K562 (cell line): ENCODE measurements around the gene B2M. TPM values are rescaled to one million over a fixed set of nuclear protein-coding genes. Genes with fewer than 3 reads are reported as not detected.

Experiments
- BDP1 ChIP-seq: IDR thresholded peaks from 3 replicates; pipeline ENCODE4 v1.6.1; 2011; ENCODE audit not compliant: insufficient read length, insufficient read depth
- EP400 ChIP-seq: fragments of 450-650 bp; IDR thresholded peaks from 2 replicates; pipeline ENCODE4 v1.6.1; 2017; ENCODE audit warnings: antibody characterized with exemption, mild to moderate bottlenecking, moderate library complexity
- L3MBTL2 ChIP-seq: fragments of 450-650 bp; IDR thresholded peaks from 2 replicates; pipeline ENCODE4 v1.6.1; 2016; ENCODE audit warnings: mild to moderate bottlenecking, moderate library complexity
- LCOR ChIP-seq: sonication (generic); formaldehyde crosslinking; IDR thresholded peaks from 2 replicates; pipeline ENCODE4 v1.8.0; 2022; ENCODE audit warnings: mild to moderate bottlenecking, missing genetic modification reagents
- MEF2A ChIP-seq: IDR thresholded peaks from 2 replicates; pipeline ENCODE4 v1.6.1; 2011; ENCODE audit warnings: low read depth, mild to moderate bottlenecking, low read length, moderate library complexity; ENCODE audit not compliant: control insufficient read depth
- MYC ChIP-seq, 2 experiments: fragments of 250-450 bp in 1 of 2; sonication (Bioruptor Pico) in 1 of 2; IDR thresholded peaks; 2 replicates each; pipeline versions ENCODE4 v1.5.1 to v1.6.1; 2012 to 2021; ENCODE audit warnings: low read depth in 2 of 2, borderline replicate concordance in 1 of 2, improper control_type of control experiment in 1 of 2, low read length in 1 of 2, mild to moderate bottlenecking in 1 of 2, moderate library complexity in 1 of 2
- TRIM24 ChIP-seq, 2 experiments: fragments of 450-650 bp; IDR thresholded peaks; 2 replicates each; pipeline ENCODE4 v1.6.1; 2016
- ZFPM2 ChIP-seq: fragments of 250-450 bp; sonication (Bioruptor Pico); IDR thresholded peaks from 2 replicates; pipeline ENCODE4 v1.5.1; 2022; ENCODE audit warnings: mild to moderate bottlenecking
- ZNF263 ChIP-seq: sonication (generic); formaldehyde crosslinking; IDR thresholded peaks from 2 replicates; pipeline ENCODE4 v1.8.0; 2022; ENCODE audit warnings: mild to moderate bottlenecking, missing genetic modification reagents, borderline replicate concordance
- ZNF282 ChIP-seq: sonication (generic); formaldehyde crosslinking; IDR thresholded peaks from 2 replicates; pipeline ENCODE4 v1.8.1; 2023; ENCODE audit warnings: missing genetic modification reagents
- polyA plus RNA-seq, 8 experiments: library from polyadenylated mRNA; depleted of rRNA in 4 of 8; stranded (reverse) in 5 of 8; unstranded in 3 of 8; fragments of >200 nt; fragmentation: Nextera tagmentation in 2 of 8; fragmentation: Illumina TruSeq in 1 of 8; extraction: Ambion mirVana in 2 of 8; extraction: Trizol in 1 of 8; gene quantifications; 2 replicates each; pipeline versions ENCODE4 v1.2.1 to v1.2.3, GENCODE V29; 2011 to 2014; ENCODE audit warnings: inconsistent platforms in 1 of 8, missing spikeins in 1 of 8
- total RNA-seq, 7 experiments: library from RNA; depleted of rRNA in 6 of 7; stranded (reverse); fragments of >200 nt in 6 of 7; fragmentation: Illumina TruSeq in 2 of 7; extraction: Trizol in 2 of 7; gene quantifications; 2 replicates each; pipeline versions ENCODE4 v1.2.1 to v1.2.3, GENCODE V29; 2011 to 2021; ENCODE audit warnings: low replicate concordance in 1 of 7
- TF ChIP-seq, protein P1 (sequence below): sonication (generic); formaldehyde crosslinking; IDR thresholded peaks from 2 replicates; pipeline ENCODE4 v1.8.0; 2022; ENCODE audit warnings: missing genetic modification reagents, mild to moderate bottlenecking, moderate library complexity, borderline replicate concordance
- TF ChIP-seq, protein P2 (sequence below), 2 experiments: fragments of 450-650 bp; IDR thresholded peaks; 2 replicates each; pipeline ENCODE4 v1.6.1; 2016
- TF ChIP-seq, protein P3 (sequence below): fragments of 450-650 bp; conservative IDR thresholded peaks from 2 replicates; pipeline ENCODE4 v1.6.1; 2016; ENCODE audit warnings: missing genetic modification characterization, low read depth, mild to moderate bottlenecking, missing compliant biosample characterization, moderate library complexity
- TF ChIP-seq, protein P4 (sequence below): fragments of 450-650 bp; formaldehyde crosslinking; IDR thresholded peaks from 2 replicates; pipeline ENCODE4 v1.4.0; 2022; ENCODE audit warnings: mild to moderate bottlenecking, moderate library complexity
- TF ChIP-seq, protein P5 (sequence below): sonication (generic); formaldehyde crosslinking; IDR thresholded peaks from 2 replicates; pipeline ENCODE4 v1.8.0; 2023; ENCODE audit warnings: missing genetic modification reagents, mild to moderate bottlenecking, borderline replicate concordance

Gene B2M
- total and polyA plus RNA-seq, 9 of the 15 experiments (the other 6 are each of a cell fraction or from before 2014, with no cell fraction given) = 460 to 3,138 (median 1,032) TPM

- TF ChIP-seq BDP1 (no peak), ZFPM2 (CRISPR knock-in tag) (0 out of 2 replicates have a peak, but pooled peaks have one; percentile 4), L3MBTL2 (peak; percentile 54; the same call in 1 of the 2 replicates), LCOR (CRISPR knock-in tag) (peak; percentile 6; the same call in 1 of the 2 replicates), TRIM24 (IDR thresholded peaks at IDR 0.05) (peak in 1 of 2 experiments; percentile 25; a peak in 1 of 4 replicates), ZNF263 (CRISPR knock-in tag) (0 out of 2 replicates have a peak, but pooled peaks have one; percentile 17), ZNF282 (CRISPR knock-in tag) (0 out of 2 replicates have a peak, but pooled peaks have one; percentile 75), MEF2A (no peak), EP400 (peak; percentile 4; the same call in 1 of the 2 replicates), MYC (IDR thresholded peaks at IDR 0.05; ENCODE audit: low read depth, low read length) (0 out of 2 replicates have a peak, but pooled peaks have one; percentile 6), MYC (CRISPR knock-in tag; IDR thresholded peaks at IDR 0.05; ENCODE audit: borderline replicate concordance, low read depth) (no peak)
- TF ChIP-seq, protein P1, sequence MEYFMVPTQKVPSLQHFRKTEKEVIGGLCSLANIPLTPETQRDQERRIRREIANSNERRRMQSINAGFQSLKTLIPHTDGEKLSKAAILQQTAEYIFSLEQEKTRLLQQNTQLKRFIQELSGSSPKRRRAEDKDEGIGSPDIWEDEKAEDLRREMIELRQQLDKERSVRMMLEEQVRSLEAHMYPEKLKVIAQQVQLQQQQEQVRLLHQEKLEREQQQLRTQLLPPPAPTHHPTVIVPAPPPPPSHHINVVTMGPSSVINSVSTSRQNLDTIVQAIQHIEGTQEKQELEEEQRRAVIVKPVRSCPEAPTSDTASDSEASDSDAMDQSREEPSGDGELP = peak; percentile 78; the same call in 1 of the 2 replicates
- TF ChIP-seq, protein P2, sequence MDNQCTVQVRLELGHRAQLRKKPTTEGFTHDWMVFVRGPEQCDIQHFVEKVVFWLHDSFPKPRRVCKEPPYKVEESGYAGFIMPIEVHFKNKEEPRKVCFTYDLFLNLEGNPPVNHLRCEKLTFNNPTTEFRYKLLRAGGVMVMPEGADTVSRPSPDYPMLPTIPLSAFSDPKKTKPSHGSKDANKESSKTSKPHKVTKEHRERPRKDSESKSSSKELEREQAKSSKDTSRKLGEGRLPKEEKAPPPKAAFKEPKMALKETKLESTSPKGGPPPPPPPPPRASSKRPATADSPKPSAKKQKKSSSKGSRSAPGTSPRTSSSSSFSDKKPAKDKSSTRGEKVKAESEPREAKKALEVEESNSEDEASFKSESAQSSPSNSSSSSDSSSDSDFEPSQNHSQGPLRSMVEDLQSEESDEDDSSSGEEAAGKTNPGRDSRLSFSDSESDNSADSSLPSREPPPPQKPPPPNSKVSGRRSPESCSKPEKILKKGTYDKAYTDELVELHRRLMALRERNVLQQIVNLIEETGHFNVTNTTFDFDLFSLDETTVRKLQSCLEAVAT (IDR thresholded peaks at IDR 0.05) = peak in 1 of 2 experiments; percentile 80; a peak in 1 of 4 replicates
- TF ChIP-seq, protein P3, sequence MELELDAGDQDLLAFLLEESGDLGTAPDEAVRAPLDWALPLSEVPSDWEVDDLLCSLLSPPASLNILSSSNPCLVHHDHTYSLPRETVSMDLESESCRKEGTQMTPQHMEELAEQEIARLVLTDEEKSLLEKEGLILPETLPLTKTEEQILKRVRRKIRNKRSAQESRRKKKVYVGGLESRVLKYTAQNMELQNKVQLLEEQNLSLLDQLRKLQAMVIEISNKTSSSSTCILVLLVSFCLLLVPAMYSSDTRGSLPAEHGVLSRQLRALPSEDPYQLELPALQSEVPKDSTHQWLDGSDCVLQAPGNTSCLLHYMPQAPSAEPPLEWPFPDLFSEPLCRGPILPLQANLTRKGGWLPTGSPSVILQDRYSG (tag) = no peak
- TF ChIP-seq, protein P4, sequence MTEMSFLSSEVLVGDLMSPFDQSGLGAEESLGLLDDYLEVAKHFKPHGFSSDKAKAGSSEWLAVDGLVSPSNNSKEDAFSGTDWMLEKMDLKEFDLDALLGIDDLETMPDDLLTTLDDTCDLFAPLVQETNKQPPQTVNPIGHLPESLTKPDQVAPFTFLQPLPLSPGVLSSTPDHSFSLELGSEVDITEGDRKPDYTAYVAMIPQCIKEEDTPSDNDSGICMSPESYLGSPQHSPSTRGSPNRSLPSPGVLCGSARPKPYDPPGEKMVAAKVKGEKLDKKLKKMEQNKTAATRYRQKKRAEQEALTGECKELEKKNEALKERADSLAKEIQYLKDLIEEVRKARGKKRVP (CRISPR knock-in tag) = 0 out of 2 replicates have a peak, but pooled peaks have one; percentile 22
- TF ChIP-seq, protein P5, sequence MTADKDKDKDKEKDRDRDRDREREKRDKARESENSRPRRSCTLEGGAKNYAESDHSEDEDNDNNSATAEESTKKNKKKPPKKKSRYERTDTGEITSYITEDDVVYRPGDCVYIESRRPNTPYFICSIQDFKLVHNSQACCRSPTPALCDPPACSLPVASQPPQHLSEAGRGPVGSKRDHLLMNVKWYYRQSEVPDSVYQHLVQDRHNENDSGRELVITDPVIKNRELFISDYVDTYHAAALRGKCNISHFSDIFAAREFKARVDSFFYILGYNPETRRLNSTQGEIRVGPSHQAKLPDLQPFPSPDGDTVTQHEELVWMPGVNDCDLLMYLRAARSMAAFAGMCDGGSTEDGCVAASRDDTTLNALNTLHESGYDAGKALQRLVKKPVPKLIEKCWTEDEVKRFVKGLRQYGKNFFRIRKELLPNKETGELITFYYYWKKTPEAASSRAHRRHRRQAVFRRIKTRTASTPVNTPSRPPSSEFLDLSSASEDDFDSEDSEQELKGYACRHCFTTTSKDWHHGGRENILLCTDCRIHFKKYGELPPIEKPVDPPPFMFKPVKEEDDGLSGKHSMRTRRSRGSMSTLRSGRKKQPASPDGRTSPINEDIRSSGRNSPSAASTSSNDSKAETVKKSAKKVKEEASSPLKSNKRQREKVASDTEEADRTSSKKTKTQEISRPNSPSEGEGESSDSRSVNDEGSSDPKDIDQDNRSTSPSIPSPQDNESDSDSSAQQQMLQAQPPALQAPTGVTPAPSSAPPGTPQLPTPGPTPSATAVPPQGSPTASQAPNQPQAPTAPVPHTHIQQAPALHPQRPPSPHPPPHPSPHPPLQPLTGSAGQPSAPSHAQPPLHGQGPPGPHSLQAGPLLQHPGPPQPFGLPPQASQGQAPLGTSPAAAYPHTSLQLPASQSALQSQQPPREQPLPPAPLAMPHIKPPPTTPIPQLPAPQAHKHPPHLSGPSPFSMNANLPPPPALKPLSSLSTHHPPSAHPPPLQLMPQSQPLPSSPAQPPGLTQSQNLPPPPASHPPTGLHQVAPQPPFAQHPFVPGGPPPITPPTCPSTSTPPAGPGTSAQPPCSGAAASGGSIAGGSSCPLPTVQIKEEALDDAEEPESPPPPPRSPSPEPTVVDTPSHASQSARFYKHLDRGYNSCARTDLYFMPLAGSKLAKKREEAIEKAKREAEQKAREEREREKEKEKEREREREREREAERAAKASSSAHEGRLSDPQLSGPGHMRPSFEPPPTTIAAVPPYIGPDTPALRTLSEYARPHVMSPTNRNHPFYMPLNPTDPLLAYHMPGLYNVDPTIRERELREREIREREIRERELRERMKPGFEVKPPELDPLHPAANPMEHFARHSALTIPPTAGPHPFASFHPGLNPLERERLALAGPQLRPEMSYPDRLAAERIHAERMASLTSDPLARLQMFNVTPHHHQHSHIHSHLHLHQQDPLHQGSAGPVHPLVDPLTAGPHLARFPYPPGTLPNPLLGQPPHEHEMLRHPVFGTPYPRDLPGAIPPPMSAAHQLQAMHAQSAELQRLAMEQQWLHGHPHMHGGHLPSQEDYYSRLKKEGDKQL (CRISPR knock-in tag) = 0 out of 2 replicates have a peak, but pooled peaks have one; percentile 50
These were observed 527 bp downstream of the B2M start (continued) for GRCh38 chr15:44711743-44712345.
